Measurements from ENCODE around the gene ADAM8.

DNA sequence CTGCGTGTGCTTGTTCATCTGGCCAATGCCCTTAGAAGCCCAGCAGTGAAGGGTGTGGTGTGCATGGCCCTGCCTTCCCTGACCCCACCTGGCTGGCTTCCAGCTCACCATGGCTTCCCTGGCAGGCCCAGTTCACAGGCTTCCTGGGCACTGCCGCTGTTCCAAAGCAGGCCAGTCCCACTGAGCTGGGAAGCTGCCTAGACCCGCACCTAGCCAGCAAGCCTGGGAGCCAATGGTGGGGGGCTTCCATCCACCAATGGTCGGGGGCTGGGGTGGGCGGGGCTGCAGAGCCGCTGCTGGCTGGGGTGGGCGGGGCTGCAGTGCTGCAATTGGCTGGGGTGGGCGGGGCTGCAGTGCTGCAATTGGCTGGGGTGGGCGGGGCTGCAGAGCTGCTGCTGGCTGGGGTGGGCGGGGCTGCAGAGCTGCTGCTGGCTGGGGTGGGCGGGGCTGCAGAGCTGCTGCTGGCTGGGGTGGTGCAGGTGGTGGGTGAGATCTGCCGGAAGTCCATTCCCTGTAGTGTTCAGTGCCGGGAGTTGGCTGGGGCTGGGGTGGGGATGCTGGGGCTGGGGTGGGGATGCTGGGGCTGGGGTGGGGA lies 47.6 kb upstream of the ADAM8 start:
- TF ChIP-seq, protein P1, sequence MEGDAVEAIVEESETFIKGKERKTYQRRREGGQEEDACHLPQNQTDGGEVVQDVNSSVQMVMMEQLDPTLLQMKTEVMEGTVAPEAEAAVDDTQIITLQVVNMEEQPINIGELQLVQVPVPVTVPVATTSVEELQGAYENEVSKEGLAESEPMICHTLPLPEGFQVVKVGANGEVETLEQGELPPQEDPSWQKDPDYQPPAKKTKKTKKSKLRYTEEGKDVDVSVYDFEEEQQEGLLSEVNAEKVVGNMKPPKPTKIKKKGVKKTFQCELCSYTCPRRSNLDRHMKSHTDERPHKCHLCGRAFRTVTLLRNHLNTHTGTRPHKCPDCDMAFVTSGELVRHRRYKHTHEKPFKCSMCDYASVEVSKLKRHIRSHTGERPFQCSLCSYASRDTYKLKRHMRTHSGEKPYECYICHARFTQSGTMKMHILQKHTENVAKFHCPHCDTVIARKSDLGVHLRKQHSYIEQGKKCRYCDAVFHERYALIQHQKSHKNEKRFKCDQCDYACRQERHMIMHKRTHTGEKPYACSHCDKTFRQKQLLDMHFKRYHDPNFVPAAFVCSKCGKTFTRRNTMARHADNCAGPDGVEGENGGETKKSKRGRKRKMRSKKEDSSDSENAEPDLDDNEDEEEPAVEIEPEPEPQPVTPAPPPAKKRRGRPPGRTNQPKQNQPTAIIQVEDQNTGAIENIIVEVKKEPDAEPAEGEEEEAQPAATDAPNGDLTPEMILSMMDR (IDR thresholded peaks at IDR 0.05), result no peak
- no peak for TF ChIP-seq POLR2A (IDR thresholded peaks at IDR 0.05)
